Liver (tissue), 9 donors: Measurements from ENCODE around the gene MOB4. TPM values are rescaled to one million over a fixed set of nuclear protein-coding genes. Genes with fewer than 3 reads are reported as not detected.

ENCODE experiments used
- DNase-seq: peaks from one replicate; pipeline ENCODE4 v3.0.0-alpha.2; 2017; ENCODE audit warnings: low spot score
- H3K27ac ChIP-seq, 2 donors: one replicate each; pipeline ENCODE4 v1.7.0; 2013; ENCODE audit warnings: inconsistent platforms in 2 of 2, low read length in 2 of 2, control low read depth in 1 of 2, low read depth in 1 of 2, mild to moderate bottlenecking in 1 of 2
- H3K27me3 ChIP-seq, 4 donors: one replicate each; pipeline versions ENCODE4 v1.6.1 to v1.7.0; 2013; ENCODE audit warnings: low read length in 3 of 4, inconsistent platforms in 1 of 4, mild to moderate bottlenecking in 1 of 4, moderate library complexity in 1 of 4; ENCODE audit not compliant: control insufficient read depth in 4 of 4, insufficient read depth in 4 of 4
- H3K36me3 ChIP-seq, 4 donors: one replicate each; pipeline versions ENCODE4 v1.6.1 to v1.7.0; 2013; ENCODE audit warnings: low read length in 3 of 4, mild to moderate bottlenecking in 3 of 4, low read depth in 1 of 4, moderate library complexity in 1 of 4; ENCODE audit not compliant: control insufficient read depth in 4 of 4, insufficient read depth in 3 of 4
- H3K4me1 ChIP-seq, 4 donors: one replicate each; pipeline versions ENCODE4 v1.6.1 to v1.7.0; 2013; ENCODE audit warnings: low read length in 3 of 4, mild to moderate bottlenecking in 3 of 4, moderate library complexity in 1 of 4; ENCODE audit not compliant: control insufficient read depth in 4 of 4, insufficient read depth in 4 of 4
- H3K4me3 ChIP-seq, 3 donors: one replicate each; pipeline versions ENCODE4 v1.6.1 to v1.7.0; 2013; ENCODE audit warnings: low read length in 3 of 3, control low read depth in 1 of 3, low read depth in 1 of 3, mild to moderate bottlenecking in 1 of 3
- H3K9ac ChIP-seq, 2 donors: one replicate each; pipeline ENCODE4 v1.7.0; 2013; ENCODE audit warnings: low read length in 2 of 2, mild to moderate bottlenecking in 2 of 2, moderate library complexity in 2 of 2, control low read depth in 1 of 2, low read depth in 1 of 2
- H3K9me3 ChIP-seq, 4 donors: one replicate each; pipeline versions ENCODE4 v1.6.1 to v1.7.0; 2013; ENCODE audit warnings: low read length in 3 of 4; ENCODE audit not compliant: control insufficient read depth in 4 of 4
- ATF3 ChIP-seq: IDR thresholded peaks from 2 replicates; pipeline ENCODE4 v1.6.1; 2016; ENCODE audit warnings: antibody characterized with exemption
- CTCF ChIP-seq: fragments of 150-350 bp; IDR thresholded peaks from 2 replicates; pipeline ENCODE4 v1.5.1; 2017; ENCODE audit warnings: improper control_type of control experiment, low read depth, low read length; ENCODE audit not compliant: missing input control
- EGR1 ChIP-seq, 2 donors: IDR thresholded peaks; 2 replicates each; pipeline ENCODE4 v1.6.1; 2016 to 2018; ENCODE audit warnings: antibody characterized with exemption in 2 of 2, low read depth in 2 of 2
- FOXA1 ChIP-seq: IDR thresholded peaks from 2 replicates; pipeline ENCODE4 v1.6.1; 2016; ENCODE audit warnings: antibody characterized with exemption
- FOXA2 ChIP-seq: IDR thresholded peaks from 2 replicates; pipeline ENCODE4 v1.6.1; 2016; ENCODE audit warnings: antibody characterized with exemption
- GABPA ChIP-seq, 2 donors: IDR thresholded peaks in 1 of 2; conservative IDR thresholded peaks in 1 of 2; 2 replicates each; pipeline ENCODE4 v1.6.1; 2016; ENCODE audit warnings: antibody characterized with exemption in 2 of 2, mild to moderate bottlenecking in 1 of 2, moderate library complexity in 1 of 2
- HNF4A ChIP-seq, 2 donors: conservative IDR thresholded peaks; 2 replicates each; pipeline ENCODE4 v1.6.1; 2016; ENCODE audit warnings: antibody characterized with exemption in 2 of 2, mild to moderate bottlenecking in 2 of 2
- HNF4G ChIP-seq: IDR thresholded peaks from 2 replicates; pipeline ENCODE4 v1.6.1; 2016; ENCODE audit warnings: antibody characterized with exemption
- JUND ChIP-seq, 2 donors: IDR thresholded peaks; 2 replicates each; pipeline ENCODE4 v1.6.1; 2016; ENCODE audit warnings: antibody characterized with exemption in 2 of 2
- MAX ChIP-seq: IDR thresholded peaks from 2 replicates; pipeline ENCODE4 v1.6.1; 2016; ENCODE audit warnings: antibody characterized with exemption
- NR2F2 ChIP-seq: IDR thresholded peaks from 2 replicates; pipeline ENCODE4 v1.6.1; 2016; ENCODE audit warnings: antibody characterized with exemption
- RAD21 ChIP-seq, 2 donors: IDR thresholded peaks; 2 replicates each; pipeline ENCODE4 v1.6.1; 2016; ENCODE audit warnings: antibody characterized with exemption in 2 of 2, mild to moderate bottlenecking in 2 of 2
- REST ChIP-seq: IDR thresholded peaks from 2 replicates; pipeline ENCODE4 v1.6.1; 2016; ENCODE audit warnings: antibody characterized with exemption, mild to moderate bottlenecking
- RXRA ChIP-seq, 2 donors: IDR thresholded peaks; 2 replicates each; pipeline ENCODE4 v1.6.1; 2017 to 2018; ENCODE audit warnings: antibody characterized with exemption in 2 of 2, mild to moderate bottlenecking in 1 of 2
- SP1 ChIP-seq: IDR thresholded peaks from 2 replicates; pipeline ENCODE4 v1.6.1; 2018; ENCODE audit warnings: antibody characterized with exemption, mild to moderate bottlenecking
- TAF1 ChIP-seq: conservative IDR thresholded peaks from 2 replicates; pipeline ENCODE4 v1.6.1; 2016; ENCODE audit warnings: antibody characterized with exemption, mild to moderate bottlenecking
- YY1 ChIP-seq: IDR thresholded peaks from 2 replicates; pipeline ENCODE4 v1.6.1; 2016; ENCODE audit warnings: antibody characterized with exemption, mild to moderate bottlenecking
- ZBTB33 ChIP-seq: IDR thresholded peaks from 2 replicates; pipeline ENCODE4 v1.6.1; 2016; ENCODE audit warnings: antibody characterized with exemption
- WGBS: extraction: QIAGEN DNeasy Blood & Tissue Kit; methylation state at CpG from one replicate; pipeline ENCODE4 v1.1.7; 2013; 5-methylcytosine and 5-hydroxymethylcytosine counted together
- polyA plus RNA-seq, 2 donors: library from polyadenylated mRNA; stranded (reverse) in 1 of 2; unstranded in 1 of 2; fragments of 200-250 nt in 1 of 2; fragments of >200 nt in 1 of 2; fragmentation: Nextera tagmentation in 1 of 2; extraction: Ambion mirVana in 1 of 2; gene quantifications; one replicate each; pipeline versions ENCODE4 v1.2.1 to v1.2.3, GENCODE V29; 2013 to 2015
- total RNA-seq, 2 donors: library from RNA; depleted of rRNA; stranded (reverse); fragments of >200 nt; gene quantifications; one replicate each; pipeline ENCODE4 v1.2.3, GENCODE V29; 2014
- donor health status: healthy.
- donor health status: healthy.
- donor health status: healthy.
- donor health status: healthy.
- donor health status: healthy.

Gene MOB4
- total and polyA plus RNA-seq, 4 donors: 7.6 to 17.5 (median 12.5) TPM

GRCh38 chr2:197498937-197499593 lies 16.8 kb upstream of the MOB4 start (continued):
- TF ChIP-seq REST: no peak
- TF ChIP-seq EGR1 (IDR thresholded peaks at IDR 0.05; ENCODE audit: low read depth in 2 of 2): peak in 1 of 2 donors; percentile 19
- TF ChIP-seq FOXA2: no peak
- TF ChIP-seq TAF1: peak; percentile 31
- TF ChIP-seq ZBTB33: no peak
- no peak for TF ChIP-seq FOXA1

- Histone ChIP-seq H3K4me1 (peaks cover 8 to 35% (median 11%) of the 10 kb centered on the region in 4 donors), H3K9ac (peak within 1 kb of the TSS; percentile 92 to 96), H3K36me3 (peaks cover 6 to 42% (median 25%) of the 10 kb centered on the region in 4 donors), H3K4me3 (peak within 1 kb of the TSS; percentile 82 to 98 (median 91)), H3K27me3 (no peaks in the 10 kb centered on the region), H3K27ac (peak within 1 kb of the TSS; percentile 93 to 97), H3K9me3 (no peaks in the 10 kb centered on the region)
- WGBS: under 1% methylated on average over 104 of the region's 104 CpGs
- peak; percentile 96 for DNase-seq
- TF ChIP-seq RXRA (IDR thresholded peaks at IDR 0.05) (peak; percentile 81 to 82), EGR1 (IDR thresholded peaks at IDR 0.05; ENCODE audit: low read depth in 2 of 2) (peak in 1 of 2 donors; percentile 28), GABPA (IDR thresholded peaks at IDR 0.05 in 1 of 2, conservative IDR thresholded peaks at IDR 0.05 in 1 of 2) (peak; percentile 75 to 90), FOXA1 (peak; percentile 27), ATF3 (peak; percentile 87), SP1 (peak; percentile 98), RAD21 (IDR thresholded peaks at IDR 0.05) (no peak), TAF1 (peak; percentile 90), CTCF (no peak), NR2F2 (peak; percentile 97), YY1 (peak; percentile 98), JUND (IDR thresholded peaks at IDR 0.05) (peak; percentile 87 to 93), MAX (peak; percentile 65), ZBTB33 (peak; percentile 91), FOXA2 (no peak), HNF4A (conservative IDR thresholded peaks at IDR 0.05) (peak; percentile 81 to 84), REST (peak; percentile 93), HNF4G (peak; percentile 86)
These were observed 16.0 kb upstream of the MOB4 start, which contains the start of the genes HSPD1 and HSPE1 for GRCh38 chr2:197499594-197500502. HSPD1 (minus strand) TSS chr2:197499840; CDS start chr2:197498848, 992 bp downstream. HSPE1 (plus strand) TSS chr2:197500379; CDS start chr2:197500437, 58 bp downstream.
